ACHN (cell line): ENCODE data around the gene IKZF5.
A peak's percentile ranks its signal among the peaks of the same experiment; 100 is the strongest.

ENCODE experiments used
- DNase-seq: peaks from one replicate; pipeline ENCODE4 v3.0.0-alpha.2; 2015
- in situ Hi-C: cut with HindIII; loops from 2 replicates; pipeline ENCODE4 v1.10.0; 2017; ENCODE audit warnings: low sequenced_read_pairs, low pct_ligation_motif_present, low pct_unique_long_range_greater_than_20kb

IKZF5 gene

GRCh38 chr10:122992031-122992585 is 16.5 kb downstream of the IKZF5 start:
- in situ Hi-C loops = no loop called here
- DNase-seq = no peak

- no peak for DNase-seq
These were observed 18.3 kb downstream of the IKZF5 start for GRCh38 chr10:122990278-122990677.

GRCh38 chr10:122988501-122988900 is 20.1 kb downstream of the IKZF5 start:
- in situ Hi-C loops = no loop called here
- no peak for DNase-seq

More at GRCh38 chr10:122990278-122990677, 18.3 kb downstream of the IKZF5 start:
- in situ Hi-C loops = no loop called here

DNA sequence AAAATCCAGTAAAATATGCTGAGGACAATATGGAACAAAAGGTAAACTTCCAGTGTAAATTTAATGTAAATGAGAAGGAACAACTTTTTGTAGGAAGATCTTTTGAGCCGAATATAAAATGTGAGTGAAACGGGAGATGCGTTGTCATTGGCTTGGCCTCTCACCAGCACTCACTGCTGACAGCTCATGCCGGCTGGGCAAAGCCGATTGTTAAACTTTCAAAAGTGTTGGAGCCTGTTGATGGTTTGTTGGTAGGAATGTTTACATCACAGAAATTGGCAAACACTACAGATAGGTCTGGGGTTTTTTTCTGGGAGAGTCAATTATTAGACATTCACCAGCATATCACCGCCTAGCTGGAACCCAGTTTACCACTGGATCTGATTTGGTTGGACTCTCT is 22.3 kb downstream of the IKZF5 start:
- DNase-seq = no peak
- in situ Hi-C loops = no loop called here

GRCh38 chr10:122984708-122985107 is 23.9 kb downstream of the IKZF5 start:
- no peak for DNase-seq
- in situ Hi-C loops = no loop called here

DNA sequence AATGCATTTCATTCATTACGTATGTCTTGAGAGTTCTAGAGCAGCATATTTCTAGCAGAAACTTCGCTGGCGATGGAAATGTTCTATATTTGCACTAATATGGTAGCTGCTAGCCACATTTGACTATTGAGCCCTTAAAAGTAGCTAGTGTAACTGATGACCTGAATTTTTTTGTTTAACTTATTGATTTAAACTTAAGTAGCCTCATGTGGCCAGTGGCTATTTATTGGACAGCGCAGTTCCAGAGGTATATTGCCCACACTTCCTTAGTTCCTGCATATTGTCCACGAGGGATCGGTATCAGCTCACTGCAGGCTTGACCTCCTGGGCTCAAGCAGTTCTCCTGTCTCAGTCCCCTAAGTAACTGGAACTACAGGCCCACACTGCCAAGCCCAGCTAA is 24.7 kb downstream of the IKZF5 start:
- in situ Hi-C loops = no loop called here
- DNase-seq = no peak

- in situ Hi-C loops = no loop called here
- peak; percentile 72 for DNase-seq
These were observed 27.5 kb downstream of the IKZF5 start for GRCh38 chr10:122981066-122981464.

GRCh38 chr10:122980209-122981065 is 28.2 kb downstream of the IKZF5 start, which contains the start of gene PSTK:
Gene PSTK, plus strand, starts transcription at chr10:122980401. Its CDS starts 79 bp downstream, at chr10:122980480.
- DNase-seq = peak; percentile 92
- in situ Hi-C loops = no loop called here

DNA sequence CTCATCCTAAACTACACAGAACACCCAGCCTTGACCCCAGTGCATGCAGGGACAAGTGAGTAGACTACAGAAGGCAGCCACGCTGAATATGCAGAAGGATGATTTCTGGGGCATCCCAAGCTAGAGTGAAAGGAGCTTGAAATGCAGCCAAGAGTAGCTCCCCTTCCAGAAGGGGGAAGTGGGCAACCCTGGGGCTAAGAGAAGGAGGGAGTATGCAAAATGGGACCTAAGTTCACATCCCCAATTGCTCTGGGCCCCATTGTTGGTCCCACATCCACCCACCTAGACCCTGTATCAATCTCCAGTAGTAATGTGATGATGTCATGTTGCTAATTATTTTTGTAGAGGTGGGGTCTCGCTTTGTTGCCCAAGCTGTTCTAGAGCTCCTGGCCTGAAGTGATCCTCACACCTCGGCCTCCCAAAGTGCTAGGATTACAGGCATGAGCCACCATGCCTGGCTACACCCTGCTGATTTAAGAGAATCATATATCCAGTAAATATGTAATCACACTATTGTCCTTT is 34.0 kb downstream of the IKZF5 start:
- in situ Hi-C loops = no loop called here
- no peak for DNase-seq

DNA sequence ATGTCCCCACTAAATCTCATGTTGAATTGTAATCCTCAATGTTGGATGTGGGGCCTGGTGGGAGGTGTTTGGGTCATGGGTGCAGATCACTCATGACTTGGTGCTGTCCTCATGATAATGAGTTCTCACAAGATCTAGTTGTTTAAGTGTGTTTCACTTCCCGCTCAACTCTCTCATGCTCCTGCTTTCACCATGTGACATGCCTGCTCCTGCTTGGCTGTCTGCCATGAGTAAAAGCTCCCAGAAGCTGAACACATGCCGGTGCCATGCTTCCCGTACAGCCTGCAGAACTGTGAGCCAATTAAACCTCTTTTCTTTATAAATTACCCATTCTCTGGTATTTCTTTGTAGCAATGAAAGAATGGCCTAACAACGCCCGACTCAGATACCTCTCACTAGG is 34.6 kb downstream of the IKZF5 start:
- DNase-seq = no peak
- in situ Hi-C loops = no loop called here

GRCh38 chr10:122968698-122969097 is 39.9 kb downstream of the IKZF5 start:
- DNase-seq = no peak
- in situ Hi-C loops = no loop called here

GRCh38 chr10:122966879-122967278 is 41.7 kb downstream of the IKZF5 start:
- DNase-seq = no peak
- in situ Hi-C loops = no loop called here

DNA sequence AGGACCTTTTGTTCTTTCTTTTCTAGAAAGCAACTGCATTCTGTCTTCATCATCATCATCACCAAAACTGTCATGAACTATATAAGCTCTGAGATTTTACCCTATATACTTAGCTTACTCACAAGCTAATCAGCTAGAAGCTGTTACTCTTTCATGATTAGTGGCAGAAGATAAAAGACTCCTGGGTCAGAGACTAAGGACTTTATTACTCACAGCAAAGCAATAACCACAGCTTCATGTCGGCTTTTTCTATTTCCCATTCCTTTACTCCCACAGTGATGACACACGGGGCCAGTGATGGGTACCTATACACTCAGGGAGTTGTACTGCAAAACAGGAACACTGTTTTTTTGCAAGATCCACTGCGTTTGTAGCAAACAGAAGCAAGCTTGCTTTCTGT is 46.2 kb downstream of the IKZF5 start:
- in situ Hi-C loops = no loop called here
- DNase-seq = no peak

- in situ Hi-C loops = no loop called here
These were observed 51.1 kb downstream of the IKZF5 start for GRCh38 chr10:122957474-122957873.

GRCh38 chr10:122955892-122956291 is 52.7 kb downstream of the IKZF5 start:
- DNase-seq = no peak
- in situ Hi-C loops = no loop called here

More at GRCh38 chr10:122957474-122957873, 51.1 kb downstream of the IKZF5 start:
- DNase-seq = no peak

GRCh38 chr10:122954731-122955050 is 53.9 kb downstream of the IKZF5 start:
- in situ Hi-C loops = no loop called here

DNA sequence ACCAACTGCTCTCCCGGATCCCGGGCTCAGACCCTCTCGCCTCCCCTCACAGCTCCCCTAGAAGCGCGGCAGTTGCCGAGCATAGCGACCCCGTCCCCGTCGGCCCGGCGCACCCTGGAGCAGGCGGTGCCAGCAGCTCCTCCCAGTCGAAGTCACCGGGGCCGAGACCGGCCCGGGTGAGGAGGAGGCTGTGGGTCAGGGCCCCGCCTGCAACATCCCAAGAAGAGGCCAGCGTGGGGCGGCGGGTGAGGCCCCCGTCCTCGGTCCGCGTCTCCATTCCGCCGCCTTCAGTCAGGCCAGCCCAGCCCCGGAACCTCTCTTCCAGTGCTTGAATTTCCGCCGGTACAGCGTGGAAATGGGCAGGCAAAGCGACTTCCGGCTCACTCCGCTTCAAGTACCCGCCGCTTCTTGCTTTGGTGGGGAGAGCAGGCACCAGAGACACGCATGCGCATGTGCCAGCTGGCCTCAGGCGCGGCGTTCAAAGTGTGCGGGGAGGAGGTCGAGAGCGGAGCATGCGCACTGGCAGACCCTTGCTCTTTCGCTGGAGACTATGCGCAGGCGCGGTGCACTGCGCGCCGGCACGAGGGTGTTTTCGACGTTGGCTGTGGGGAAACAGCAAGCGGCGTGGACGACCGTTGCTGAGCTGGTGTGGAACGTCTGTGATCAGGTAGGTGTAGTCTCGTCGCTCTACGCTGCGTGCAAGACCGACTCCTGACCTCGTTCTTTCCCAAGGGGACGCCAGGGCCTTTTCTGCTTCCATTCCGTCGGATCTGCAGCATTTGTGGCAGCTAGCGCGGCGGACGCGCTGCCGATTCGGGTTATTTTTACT is 54.5 kb downstream of the IKZF5 start, which contains the start of gene C10orf88:
TSS of gene C10orf88 (minus strand) at position 326 of the 829 bp plus-strand sequence. CDS start at position 277, 49 bp downstream.
- peak; percentile 99 for DNase-seq
- in situ Hi-C loops = no loop called here

More at GRCh38 chr10:122954731-122955050, 53.9 kb downstream of the IKZF5 start:
- no peak for DNase-seq

GRCh38 chr10:122949296-122949695 is 59.3 kb downstream of the IKZF5 start:
- in situ Hi-C loops = no loop called here
- DNase-seq = no peak
